AG04449 (cell line): Measurements from ENCODE around the gene COPZ1.

ENCODE experiments used
- CTCF ChIA-PET: fragments of 350-600 bp; formaldehyde crosslinking; extraction: SDS; loops from one replicate; lab custom pipeline; 2021; ENCODE audit warnings: antibody characterized with exemption; lab: Yijun Ruan, JAX
- POLR2A ChIA-PET: fragments of 400-600, 350-600 bp; formaldehyde crosslinking; extraction: SDS; loops from one replicate; lab custom pipeline; 2020; ENCODE audit warnings: antibody characterized with exemption, inconsistent platforms; lab: Yijun Ruan, JAX
- DNase-seq: peaks from one replicate; pipeline ENCODE4 v3.0.0-alpha.2; 2010; ENCODE audit warnings: low read depth, low spot score
- H3K4me3 ChIP-seq: 2 replicates; pipeline ENCODE4 v1.5.1; 2011; ENCODE audit warnings: low read depth, mild to moderate bottlenecking, control low read depth, low read length
- TF ChIP-seq, protein P1 (sequence below): IDR thresholded peaks from one replicate; pipeline ENCODE4 v1.5.1; 2011; ENCODE audit warnings: mild to moderate bottlenecking, moderate library complexity, low read length, control low read depth, inconsistent platforms; ENCODE audit not compliant: insufficient read depth; ENCODE audit errors: missing control alignments

Gene COPZ1

DNA sequence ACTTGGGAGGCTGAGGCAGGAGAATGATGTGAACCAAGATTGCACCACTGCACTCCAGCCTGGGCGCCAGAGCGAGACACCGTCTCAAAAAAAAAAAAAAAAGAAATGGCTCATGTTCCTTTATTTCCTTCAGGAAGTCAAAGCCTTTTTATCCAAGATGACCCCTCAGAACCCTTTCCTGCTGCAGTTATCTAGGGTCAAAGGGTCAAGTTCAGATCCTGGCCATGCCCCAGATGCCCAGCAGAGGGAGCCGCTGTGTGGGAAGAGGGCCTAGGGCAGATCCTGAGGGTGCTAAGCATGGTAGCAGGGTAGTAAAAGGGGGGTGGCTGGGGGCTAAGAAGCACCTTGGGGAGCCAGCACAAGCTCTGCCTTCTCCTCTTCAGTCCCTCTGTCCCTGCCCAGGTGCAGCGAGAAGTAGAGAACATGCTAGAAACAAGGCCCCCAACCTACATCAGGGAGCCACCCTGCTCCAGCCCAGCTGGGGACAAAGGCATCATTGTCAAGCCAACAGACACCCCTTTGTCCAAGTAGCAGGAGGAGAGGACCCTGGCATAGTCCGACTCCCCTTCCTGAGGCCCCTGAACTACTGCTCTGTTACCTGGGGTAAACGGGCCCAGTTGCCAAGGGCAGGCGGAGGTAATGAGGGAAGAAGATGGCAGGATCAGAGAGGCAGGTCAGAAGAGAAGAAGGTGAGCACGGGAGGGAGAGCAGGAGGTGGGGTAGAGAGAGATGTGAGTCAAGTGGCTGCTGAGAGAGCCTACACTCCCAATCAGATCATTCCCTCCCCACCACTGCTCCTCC lies 30.6 kb upstream of the COPZ1 start:
- DNase-seq, result no peak

GRCh38 chr12:54294953-54295566 lies 29.9 kb upstream of the COPZ1 start:
- TF ChIP-seq, protein P1, sequence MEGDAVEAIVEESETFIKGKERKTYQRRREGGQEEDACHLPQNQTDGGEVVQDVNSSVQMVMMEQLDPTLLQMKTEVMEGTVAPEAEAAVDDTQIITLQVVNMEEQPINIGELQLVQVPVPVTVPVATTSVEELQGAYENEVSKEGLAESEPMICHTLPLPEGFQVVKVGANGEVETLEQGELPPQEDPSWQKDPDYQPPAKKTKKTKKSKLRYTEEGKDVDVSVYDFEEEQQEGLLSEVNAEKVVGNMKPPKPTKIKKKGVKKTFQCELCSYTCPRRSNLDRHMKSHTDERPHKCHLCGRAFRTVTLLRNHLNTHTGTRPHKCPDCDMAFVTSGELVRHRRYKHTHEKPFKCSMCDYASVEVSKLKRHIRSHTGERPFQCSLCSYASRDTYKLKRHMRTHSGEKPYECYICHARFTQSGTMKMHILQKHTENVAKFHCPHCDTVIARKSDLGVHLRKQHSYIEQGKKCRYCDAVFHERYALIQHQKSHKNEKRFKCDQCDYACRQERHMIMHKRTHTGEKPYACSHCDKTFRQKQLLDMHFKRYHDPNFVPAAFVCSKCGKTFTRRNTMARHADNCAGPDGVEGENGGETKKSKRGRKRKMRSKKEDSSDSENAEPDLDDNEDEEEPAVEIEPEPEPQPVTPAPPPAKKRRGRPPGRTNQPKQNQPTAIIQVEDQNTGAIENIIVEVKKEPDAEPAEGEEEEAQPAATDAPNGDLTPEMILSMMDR, result no peak
- DNase-seq, result no peak
- POLR2A ChIA-PET, result no interaction called here
- CTCF ChIA-PET, result interaction anchor here (0.7 to 9.1 kb wide), 18 partner anchors 10 to 99 kb away, joined by 3 to 131 read pairs (median 17); partner anchors contain the start of genes CBX5, COPZ1, HNRNPA1 and ZNF385A
- no peak overlapping the region for H3K4me3 ChIP-seq

More for the DNA sequence above, 30.6 kb upstream of the COPZ1 start:
- no peak overlapping the region for H3K4me3 ChIP-seq
- CTCF ChIA-PET, result interaction anchor here (0.7 to 9.1 kb wide), 26 partner anchors 7 to 99 kb away, joined by 3 to 131 read pairs (median 9); partner anchors contain the start of genes CBX5, COPZ1, HNRNPA1 and NFE2
- TF ChIP-seq, protein P1, result peak; percentile 87
- POLR2A ChIA-PET, result interaction anchor here (1.8 to 6.4 kb wide), 2 partner anchors 10 to 14 kb away, joined by 4 to 33 read pairs; partner anchors contain the start of genes CBX5 and HNRNPA1

DNA sequence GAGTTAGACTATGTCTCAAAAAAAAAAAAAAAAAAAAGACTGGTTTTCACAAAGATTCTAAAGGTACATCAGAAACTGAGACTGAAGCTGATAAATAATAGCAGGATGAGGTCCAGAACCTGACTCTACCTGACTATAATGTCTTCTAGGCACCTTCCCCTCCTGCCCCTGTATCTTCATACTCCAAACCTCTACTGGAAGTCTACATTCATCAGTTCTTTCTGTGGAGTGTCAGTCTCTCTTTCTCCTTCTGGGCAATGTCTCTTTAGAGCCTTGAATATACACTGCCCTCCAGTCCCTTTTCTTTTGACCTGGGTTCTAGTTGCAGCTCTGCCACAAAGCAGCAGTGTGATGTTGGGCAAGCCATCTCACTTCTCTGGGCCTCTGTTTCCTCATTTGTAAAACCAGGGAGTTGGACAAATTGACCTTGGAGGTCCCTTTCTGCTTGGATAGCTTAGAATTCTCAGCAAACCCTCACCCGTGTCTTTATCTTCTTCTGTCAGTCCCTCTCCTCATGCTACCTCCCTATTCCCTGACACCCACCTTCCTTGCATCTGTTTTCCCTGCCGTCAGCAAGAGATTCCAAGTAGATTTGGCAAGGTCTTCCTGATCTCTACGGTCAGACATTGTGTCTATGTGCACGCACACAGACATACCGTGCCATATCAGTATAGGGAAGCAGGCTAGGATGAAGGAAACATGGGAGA lies 28.4 kb upstream of the COPZ1 start:
- no peak for DNase-seq
- TF ChIP-seq, protein P1, result no peak
- ChIA-PET CTCF (interaction anchor here (0.6 to 9.1 kb wide), 14 partner anchors 9 to 144 kb away, joined by 3 to 131 read pairs (median 4); partner anchors contain the start of gene COPZ1), POLR2A (no interaction called here)
- no peak overlapping the region for H3K4me3 ChIP-seq

- H3K4me3 ChIP-seq, result no peak overlapping the region
- DNase-seq, result no peak
- ChIA-PET CTCF (interaction anchor here (0.7 to 3.7 kb wide), 10 partner anchors 13 to 82 kb away, joined by 3 to 28 read pairs (median 6); partner anchors contain the start of gene COPZ1), POLR2A (interaction anchor here (1.2 to 2.3 kb wide), 2 partner anchors 10 to 19 kb away, joined by 3 to 12 read pairs; no protein-coding TSS in a partner anchor)
- TF ChIP-seq, protein P1, result no peak
Measured at GRCh38 chr12:54298904-54299303, 26.0 kb upstream of the COPZ1 start.

- CTCF ChIA-PET, result interaction anchor here (0.7 to 3.7 kb wide), 14 partner anchors 9 to 81 kb away, joined by 3 to 28 read pairs (median 3); partner anchors contain the start of gene COPZ1
- H3K4me3 ChIP-seq, result no peak overlapping the region
- TF ChIP-seq, protein P1, result no peak
- POLR2A ChIA-PET, result interaction anchor here (0.6 to 2.8 kb wide), 5 partner anchors 11 to 35 kb away, joined by 3 to 12 read pairs (median 3); partner anchors contain the start of gene HNRNPA1
- no peak for DNase-seq
Measured at GRCh38 chr12:54299515-54300224, 25.3 kb upstream of the COPZ1 start.
